GM19438 (cell line): Measurements from ENCODE around the gene RNLS.
A peak's percentile ranks its signal among the peaks of the same experiment; 100 is the strongest.

Experiments used
- ATAC-seq: cut with Tn5 transposase; IDR thresholded peaks from one replicate; pipeline ENCODE4 v1.9.1; 2021; ENCODE audit warnings: low read depth; ENCODE audit not compliant: unreplicated experiment

RNLS gene

GRCh38 chr10:88582806-88583583 lies at the start of gene RNLS:
RNLS (minus strand) TSS chr10:88583318.
- ATAC-seq = peak; percentile 82

GRCh38 chr10:88624840-88625239 lies 41.7 kb upstream of the RNLS start:
- no peak for ATAC-seq

GRCh38 chr10:88623835-88624234 lies 40.7 kb upstream of the RNLS start:
- ATAC-seq = no peak

- ATAC-seq = no peak
Observed at GRCh38 chr10:88620441-88620840, 37.3 kb upstream of the RNLS start.

GRCh38 chr10:88618496-88618895 lies 35.4 kb upstream of the RNLS start:
- no peak for ATAC-seq

DNA sequence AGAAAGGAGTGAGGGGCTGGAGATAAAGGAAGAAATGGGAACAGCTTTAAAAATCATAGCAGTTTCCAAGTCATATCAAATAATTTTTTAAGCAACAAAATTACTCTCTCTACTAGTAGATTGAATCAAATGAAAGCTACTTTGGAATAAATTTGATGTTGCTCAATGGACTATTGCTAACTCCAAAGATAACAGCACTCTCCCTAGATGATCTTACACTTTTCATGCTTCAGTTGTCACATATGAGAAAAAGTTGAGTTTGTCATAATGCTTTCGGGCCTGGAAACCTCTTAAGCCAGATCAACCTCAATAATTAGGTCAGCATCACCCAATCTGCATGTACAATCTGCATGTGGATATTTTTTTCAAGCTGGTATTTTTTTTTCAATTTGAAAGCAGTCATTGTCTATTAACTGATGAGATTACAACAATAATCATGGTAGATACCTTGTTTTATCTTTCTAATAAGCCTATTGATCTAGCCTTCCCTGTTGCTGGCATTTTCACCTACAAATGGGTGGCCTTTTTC lies 34.7 kb upstream of the RNLS start:
- ATAC-seq = no peak

- ATAC-seq = no peak
Observed at GRCh38 chr10:88616250-88616977, 33.3 kb upstream of the RNLS start.

DNA sequence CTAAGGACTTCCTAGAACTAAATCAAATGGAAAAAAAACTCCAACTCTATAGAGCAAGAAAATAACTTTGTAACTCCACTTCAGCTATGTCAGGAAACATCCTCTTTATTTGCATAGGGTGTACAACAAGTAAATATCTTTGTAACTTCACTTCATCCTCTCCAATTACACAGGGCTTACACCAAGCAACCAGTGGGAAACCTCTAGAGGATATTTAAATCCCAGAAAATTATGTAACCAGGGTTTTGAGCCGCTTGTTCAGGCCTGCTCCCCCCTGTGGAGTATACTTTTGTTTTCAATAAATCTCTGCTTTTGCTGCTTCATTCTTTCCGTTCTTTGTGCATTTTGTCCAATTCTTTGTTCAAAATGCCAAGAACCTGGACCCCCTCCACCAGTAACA lies 25.7 kb upstream of the RNLS start:
- no peak for ATAC-seq

DNA sequence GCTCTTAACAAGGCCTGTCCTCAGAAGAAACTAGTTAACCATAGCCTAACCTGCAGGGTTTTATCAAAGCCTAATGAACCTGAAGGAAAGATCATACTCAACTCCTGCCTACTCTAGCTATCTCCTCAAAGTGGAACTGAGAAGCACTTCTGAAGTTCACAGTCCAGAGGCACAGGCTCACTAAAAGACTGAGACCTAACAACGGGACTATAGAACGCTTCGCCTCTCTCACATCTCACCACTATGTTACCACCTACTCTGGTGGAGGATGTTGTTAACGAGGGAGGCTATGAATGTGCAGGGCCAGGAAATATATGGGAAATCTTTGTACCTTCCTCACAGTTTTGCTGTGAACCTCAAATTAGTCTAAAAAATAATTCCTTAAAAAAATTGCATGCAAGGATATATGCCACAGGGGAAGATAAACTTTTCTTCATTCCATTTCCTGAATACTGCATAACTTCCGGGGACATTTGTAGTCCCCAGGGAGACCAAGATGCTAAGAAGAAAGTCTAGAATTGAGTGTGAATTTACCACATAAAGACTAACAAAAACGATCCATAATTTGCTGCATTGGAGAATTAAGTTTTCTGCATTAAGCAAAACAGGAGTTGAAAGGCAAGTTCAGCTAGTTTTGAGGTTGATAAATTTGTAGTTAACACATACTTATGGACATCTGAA lies 25.1 kb upstream of the RNLS start:
- ATAC-seq = no peak

DNA sequence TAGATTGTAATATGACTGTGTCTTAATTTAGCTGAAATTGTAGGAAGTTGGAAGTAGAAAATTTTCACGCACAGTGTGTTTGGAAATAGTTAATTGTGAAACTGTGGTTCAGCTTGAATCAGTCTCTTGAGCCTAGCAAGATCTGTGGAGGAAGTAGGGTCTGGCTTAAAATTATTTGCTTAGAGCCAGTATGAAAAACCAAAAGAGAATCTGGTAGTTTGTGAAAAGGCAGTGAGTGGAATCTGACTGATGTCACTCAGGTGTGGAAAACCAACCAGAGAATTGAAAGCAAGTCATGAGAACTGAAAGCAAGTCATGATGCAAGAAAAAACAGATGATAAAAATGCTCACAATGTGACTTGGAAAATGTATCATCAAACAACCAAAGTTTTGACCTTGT lies 14.9 kb upstream of the RNLS start:
- peak; percentile 92 for ATAC-seq

GRCh38 chr10:88594482-88594881 lies 11.4 kb upstream of the RNLS start:
- ATAC-seq = no peak

DNA sequence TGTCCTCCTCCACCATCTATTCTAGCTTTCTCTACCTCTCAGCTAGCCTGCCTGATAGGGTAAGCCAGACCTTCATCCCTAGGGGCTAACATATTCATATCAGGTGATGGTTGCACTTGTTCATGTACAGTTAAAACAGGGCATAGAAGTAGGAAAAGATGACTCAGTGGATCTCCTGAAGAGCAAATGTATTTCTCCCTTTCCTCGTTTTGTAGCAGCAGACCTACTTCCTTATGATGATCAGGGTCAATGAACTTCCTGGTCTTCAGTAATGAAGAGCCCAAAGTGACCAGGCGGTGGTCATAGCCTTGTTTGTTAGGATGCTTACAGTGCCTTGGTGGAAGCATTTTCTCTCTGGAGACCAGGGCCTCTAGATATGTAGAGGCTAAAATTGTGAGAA lies 9.8 kb upstream of the RNLS start:
- no peak for ATAC-seq

DNA sequence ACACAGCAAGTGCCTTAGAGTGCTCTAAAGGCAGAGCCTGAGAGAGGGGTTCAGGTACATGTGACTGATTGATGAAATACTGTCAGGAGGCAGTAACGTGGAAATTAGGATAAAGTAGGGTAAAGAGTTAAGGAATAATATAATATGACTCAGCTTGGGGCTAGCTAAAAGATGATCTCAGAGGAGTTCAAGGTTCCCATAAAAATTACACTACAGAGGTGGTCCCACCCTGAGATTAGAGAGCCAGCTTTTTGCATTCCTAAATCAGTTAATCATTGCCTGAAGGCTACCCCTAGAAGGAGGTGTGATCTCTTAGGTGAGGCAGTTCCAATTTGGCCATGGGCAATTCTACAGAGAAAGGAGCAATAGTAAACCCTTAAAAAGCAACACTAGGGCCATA lies 9.3 kb upstream of the RNLS start:
- ATAC-seq = no peak

GRCh38 chr10:88586462-88586861 lies 3.3 kb upstream of the RNLS start, which contains the start of gene LIPJ:
LIPJ (plus strand) TSS chr10:88586762; CDS start chr10:88590688, 3,926 bp downstream.
- no peak for ATAC-seq

- no peak for ATAC-seq
Observed at GRCh38 chr10:88583584-88583957, 453 bp upstream of the RNLS start.

GRCh38 chr10:88582411-88582805 lies 710 bp downstream of the RNLS start:
- ATAC-seq = no peak

GRCh38 chr10:88565072-88565471 lies 18.0 kb downstream of the RNLS start:
- ATAC-seq = no peak

DNA sequence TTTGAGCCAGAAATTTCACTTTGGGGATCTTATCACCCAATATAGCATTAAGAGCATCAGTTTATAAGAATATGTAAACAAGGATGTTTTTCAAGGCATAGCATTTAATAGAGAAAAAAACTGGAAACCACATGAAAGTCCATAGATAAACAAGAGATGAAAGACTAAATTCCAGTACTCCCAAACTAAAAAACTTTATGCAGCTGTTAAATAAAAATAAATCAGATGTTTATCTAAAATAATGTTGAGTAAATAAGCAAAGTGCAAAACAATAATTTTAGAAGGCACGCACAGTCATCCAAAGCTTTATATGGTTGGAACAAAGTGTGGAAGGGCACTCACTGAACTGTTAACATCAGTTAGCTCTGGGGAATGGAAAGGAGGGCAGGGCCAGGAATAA lies 21.0 kb downstream of the RNLS start:
- ATAC-seq = no peak

- no peak for ATAC-seq
Observed at GRCh38 chr10:88557658-88558057, 25.5 kb downstream of the RNLS start.

- ATAC-seq = no peak
Observed at GRCh38 chr10:88557256-88557655, 25.9 kb downstream of the RNLS start.

- no peak for ATAC-seq
Observed at GRCh38 chr10:88555190-88555908, 27.8 kb downstream of the RNLS start.
